GM12874 (cell line): ENCODE data around the gene SETBP1.

ENCODE experiments used
- CTCF ChIP-seq: IDR thresholded peaks from 2 replicates; pipeline ENCODE4 v1.5.1; 2011; ENCODE audit warnings: low read depth, mild to moderate bottlenecking, control low read depth, low read length, moderate library complexity; ENCODE audit not compliant: insufficient read depth

SETBP1 gene

GRCh38 chr18:44754567-44754966 is 73.9 kb downstream of the SETBP1 start:
- no peak for TF ChIP-seq CTCF

- no peak for TF ChIP-seq CTCF
Observed at GRCh38 chr18:44758861-44759631, 78.4 kb downstream of the SETBP1 start.

- TF ChIP-seq CTCF: no peak
Observed at GRCh38 chr18:44759925-44760342, 79.2 kb downstream of the SETBP1 start.

GRCh38 chr18:44761812-44762211 is 81.1 kb downstream of the SETBP1 start:
- no peak for TF ChIP-seq CTCF

GRCh38 chr18:44763327-44763726 is 82.6 kb downstream of the SETBP1 start:
- no peak for TF ChIP-seq CTCF

GRCh38 chr18:44764863-44765262 is 84.2 kb downstream of the SETBP1 start:
- no peak for TF ChIP-seq CTCF

GRCh38 chr18:44765456-44765855 is 84.8 kb downstream of the SETBP1 start:
- TF ChIP-seq CTCF: no peak
